ENCODE measurements around the gene ACTN3.
A peak's percentile ranks its signal among the peaks of the same experiment; 100 is the strongest.

Gene ACTN3

DNA sequence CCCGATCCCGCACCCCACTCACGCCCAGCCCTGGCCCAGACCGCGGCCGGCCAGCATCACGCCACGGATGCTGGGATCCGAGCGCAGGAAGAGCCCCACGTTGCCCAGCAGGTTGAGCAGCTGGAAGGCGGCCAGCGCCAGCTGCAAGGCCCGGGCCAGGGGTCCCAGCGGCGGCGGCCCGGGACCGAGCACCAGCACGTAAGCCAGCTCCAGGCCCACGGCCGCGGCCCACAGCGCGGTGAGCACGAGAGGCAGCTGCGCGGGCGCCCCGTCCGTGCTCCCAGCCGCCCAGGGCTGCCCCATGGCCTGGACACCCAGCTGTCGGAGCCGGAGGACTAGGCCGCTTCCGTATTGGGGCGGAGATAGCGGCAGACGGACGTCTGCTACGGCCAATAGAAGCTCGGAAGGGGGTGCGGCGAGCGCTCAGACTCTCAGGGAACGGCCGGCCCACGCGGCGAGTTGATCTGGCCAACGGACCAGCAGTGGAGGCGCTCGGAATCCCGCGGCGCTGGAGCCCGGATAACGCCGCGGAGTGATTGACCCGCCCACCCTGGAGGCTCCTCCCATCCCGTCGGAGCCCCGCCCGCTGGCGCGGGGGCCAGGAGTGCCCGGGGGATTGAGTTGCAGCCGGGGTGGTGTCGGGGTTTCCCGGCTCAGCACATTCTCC is 869 bp upstream of the ACTN3 start, which contains the start of gene ZDHHC24:
Gene ZDHHC24 (minus strand): TSS at position 348 of the 667 bp plus-strand sequence. CDS start 45 bp downstream, at position 303.
- peak; percentile 100 for DNase-seq

DNA sequence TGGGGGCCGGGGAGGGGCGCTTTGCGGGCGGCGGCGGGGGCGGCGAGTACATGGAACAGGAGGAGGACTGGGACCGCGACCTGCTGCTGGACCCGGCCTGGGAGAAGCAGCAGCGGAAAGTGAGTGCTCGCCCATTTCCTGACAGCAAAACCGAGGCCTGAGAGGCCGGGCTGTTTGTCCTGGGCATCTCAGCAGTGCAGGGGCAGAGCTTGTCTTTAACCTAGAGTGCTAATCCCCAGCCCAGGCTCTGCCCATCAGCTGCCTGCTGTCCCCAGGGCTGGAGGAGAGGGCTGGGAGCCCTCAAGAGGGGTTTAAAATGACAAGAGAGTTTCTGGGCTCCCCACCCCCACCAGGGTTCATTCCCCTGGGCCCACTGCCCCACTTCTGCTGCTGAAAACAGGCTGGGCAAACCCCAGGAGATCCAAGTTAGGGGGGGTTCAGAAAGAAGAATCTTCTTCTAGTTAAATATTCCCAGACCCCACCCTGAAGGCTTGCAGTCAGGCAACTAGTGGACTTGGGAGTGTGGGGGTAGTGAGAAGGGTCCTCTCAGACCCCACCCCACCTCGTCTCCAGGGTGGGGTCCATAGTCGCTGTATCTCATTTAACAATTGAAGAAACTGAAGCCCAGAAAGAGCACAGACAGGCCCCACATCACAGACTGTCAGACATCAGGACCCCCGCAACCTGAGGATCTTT is 411 bp downstream of the ACTN3 start:
- DNase-seq, result peak; percentile 53

DNA sequence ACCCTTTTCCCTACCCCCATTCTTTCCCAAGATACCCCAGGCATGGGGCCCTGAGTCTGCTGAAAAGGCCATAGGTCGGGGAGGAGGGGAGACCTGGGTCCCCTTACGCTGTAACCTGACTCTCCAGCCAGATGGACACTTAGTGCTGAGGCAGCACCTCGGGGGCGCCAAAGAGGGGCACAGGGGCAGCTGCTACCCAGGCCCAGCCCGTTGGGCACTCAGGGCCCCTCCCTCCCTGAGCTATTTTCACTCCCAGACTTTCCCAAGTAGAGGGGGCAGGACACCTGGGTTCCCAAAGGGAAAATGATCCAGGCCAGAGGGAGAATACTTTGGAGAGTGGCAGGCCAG is 933 bp downstream of the ACTN3 start:
- no peak for DNase-seq

DNA sequence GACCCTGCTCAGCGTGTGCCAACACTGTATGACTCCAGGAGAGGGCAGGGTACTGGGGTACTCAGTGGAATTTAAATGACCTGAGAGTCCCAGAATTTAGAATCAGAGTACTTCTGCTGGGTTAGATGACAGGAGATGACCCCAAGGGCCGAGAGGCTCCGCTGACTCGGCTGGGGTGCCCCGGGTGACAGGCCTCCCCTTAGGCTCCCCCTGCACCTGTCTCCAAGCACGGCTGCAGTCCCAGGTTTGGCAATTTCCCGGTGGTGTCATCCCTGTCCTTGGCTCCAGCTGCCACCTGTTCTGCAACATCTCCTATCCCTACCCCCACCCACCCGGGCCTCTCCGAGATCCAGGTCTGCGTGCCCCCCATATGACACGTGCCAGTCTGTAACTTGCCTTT is 1.3 kb downstream of the ACTN3 start:
- peak; percentile 46 for DNase-seq

DNA sequence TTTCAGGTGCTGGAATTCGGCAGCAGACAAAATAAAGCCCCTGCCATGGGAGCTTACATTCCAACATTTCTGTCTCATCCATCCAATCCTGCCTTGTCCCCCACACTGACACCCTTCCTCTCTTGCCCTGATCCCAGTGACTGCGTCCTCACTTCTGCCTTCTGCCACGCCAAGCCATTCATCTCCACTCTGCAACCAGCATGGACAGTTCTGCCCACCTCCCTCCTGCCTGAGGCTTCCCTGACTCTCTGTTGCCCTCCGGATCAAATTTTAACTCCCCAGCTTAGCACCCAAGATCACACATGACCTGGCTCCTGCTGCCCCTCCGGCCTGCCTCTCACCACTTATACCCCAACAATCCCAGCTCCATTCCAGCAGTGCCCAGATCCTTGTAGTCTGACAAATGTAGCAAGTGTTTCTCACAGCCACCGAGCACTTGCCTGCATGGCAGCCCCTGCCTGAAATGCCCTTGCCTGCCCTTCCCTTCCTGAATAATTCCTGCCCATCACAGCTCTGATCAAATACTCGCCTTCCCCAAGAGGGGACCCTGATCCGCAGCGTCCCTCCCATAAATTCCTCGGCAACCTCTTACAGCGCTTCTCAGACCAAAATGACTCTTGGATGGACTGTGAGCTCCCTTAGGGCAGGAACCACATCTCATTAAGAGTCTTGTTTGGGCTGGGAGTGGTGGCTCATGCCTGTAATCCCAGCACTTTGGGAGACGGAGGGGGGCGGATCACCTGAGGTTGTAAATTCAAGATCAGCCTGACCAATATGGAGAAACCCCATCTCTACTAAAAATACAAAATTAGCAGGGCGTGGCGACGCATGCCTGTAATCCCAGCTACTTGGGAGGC is 2.3 kb downstream of the ACTN3 start:
- peak; percentile 44 for DNase-seq

DNA sequence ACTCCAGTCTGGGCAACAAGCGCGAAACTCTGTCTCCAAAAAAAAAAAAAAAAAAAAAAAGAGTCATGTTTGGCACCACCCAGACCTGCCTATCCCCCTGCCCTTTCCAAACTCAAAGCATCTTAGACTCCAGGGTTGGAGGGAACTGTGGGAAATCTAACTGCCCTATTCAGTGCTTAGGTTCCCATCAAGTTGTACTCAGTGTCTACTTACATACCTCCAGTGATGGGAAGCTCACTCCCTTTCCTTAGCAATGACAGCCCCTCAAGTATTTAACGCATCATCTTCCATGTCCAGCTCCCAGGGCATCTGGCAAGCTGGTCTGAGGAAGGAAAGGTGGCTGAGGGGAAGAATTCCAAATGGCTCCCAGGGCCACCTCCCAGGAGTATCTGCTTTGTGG is 3.0 kb downstream of the ACTN3 start:
- DNase-seq, result no peak

DNA sequence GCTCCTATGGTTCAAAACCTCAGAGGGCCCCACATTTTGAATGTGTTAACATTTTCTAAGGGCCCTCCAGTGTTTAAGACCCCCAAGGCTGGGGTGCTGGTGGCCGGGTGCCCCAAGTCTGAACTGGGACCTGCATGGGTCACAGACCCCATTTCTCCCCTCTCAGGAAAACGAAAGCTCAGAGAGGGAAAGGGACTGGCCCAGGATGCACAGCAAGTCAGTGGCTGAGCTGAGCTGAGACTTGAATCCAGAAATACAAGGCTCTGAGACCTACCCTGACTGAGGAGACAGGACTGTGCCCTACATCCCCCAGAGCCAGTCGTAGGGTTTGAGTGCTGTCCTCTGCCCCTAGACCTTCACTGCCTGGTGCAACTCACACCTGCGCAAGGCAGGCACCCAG is 4.2 kb downstream of the ACTN3 start:
- DNase-seq, result no peak

DNA sequence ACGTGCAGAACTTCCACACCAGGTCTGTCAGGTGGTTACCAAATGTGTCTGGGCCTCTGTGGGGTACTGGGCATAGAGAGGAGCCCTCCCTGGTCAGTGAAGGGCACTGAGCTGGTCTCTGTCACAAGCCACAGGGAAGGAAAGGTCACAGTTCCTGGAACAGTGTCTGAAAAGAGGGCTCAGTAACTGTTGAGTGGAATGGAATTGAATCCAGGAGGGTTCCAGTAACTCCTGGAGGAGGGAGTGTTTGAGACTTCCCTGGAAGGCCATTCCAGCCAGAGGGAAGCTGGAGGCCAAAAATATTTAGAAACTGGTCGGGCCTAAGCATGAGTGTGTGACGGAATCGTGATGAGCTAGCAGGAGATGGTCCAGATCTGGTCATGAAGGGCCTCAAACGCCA is 7.9 kb downstream of the ACTN3 start:
- DNase-seq, result no peak

DNA sequence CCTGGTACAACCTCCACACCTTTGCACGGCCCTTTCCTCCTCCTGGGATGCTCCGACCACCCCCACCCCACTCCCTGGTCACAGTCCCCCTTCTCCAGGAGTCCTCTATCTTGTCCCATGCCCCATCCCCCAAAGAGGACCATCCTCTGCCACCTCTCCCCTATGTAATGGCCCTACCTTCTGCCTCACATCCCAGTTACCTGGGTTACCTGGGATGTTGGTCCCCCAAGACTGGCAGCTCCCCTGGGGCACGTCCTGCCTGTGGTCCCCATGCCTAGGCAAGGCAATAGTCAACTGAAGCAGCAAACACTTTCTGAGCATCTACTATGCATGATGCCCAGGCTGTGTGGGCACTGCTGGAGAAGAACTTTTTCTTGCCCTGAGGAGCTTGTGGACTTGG is 8.7 kb downstream of the ACTN3 start:
- DNase-seq, result no peak

DNA sequence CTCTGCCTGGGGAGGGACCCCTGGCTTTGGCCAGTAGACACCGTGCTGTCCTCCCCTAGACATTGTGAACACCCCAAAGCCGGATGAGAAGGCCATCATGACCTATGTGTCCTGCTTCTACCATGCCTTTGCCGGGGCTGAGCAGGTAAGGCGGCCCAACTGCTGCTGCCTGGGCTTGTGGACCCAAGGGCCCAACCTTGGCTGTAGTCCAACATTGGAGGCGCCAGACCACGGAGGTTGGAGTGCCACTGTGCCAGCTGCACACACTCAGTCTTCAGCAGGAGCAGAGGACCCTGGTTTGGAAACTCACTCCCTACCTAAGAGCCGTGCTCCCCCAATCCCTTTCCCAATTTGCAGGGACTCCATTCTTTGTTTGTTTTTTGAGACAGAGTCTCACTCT is 9.4 kb downstream of the ACTN3 start:
- DNase-seq, result no peak

DNA sequence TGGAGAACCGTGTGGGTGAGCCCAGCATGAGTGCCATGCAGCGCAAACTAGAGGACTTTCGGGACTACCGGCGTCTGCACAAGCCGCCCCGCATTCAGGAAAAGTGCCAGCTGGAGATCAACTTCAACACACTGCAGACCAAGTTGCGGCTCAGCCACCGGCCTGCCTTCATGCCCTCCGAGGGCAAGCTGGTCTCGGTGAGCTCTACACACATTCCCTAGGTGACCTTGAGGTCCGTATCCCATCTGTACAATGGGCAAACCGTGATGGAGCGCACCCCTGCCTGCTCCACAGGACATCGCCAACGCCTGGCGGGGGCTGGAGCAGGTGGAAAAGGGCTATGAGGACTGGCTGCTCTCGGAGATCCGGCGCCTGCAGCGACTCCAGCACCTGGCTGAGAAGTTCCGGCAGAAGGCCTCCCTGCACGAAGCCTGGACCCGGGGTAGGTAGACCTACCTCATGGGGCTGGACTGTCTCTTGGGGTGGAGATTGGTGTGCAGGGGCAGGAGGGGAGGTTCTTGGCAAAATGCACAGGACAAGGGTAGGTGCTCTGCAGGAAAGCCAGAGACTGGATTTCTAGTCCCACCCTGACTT is 11.1 kb downstream of the ACTN3 start:
- no peak for DNase-seq

DNA sequence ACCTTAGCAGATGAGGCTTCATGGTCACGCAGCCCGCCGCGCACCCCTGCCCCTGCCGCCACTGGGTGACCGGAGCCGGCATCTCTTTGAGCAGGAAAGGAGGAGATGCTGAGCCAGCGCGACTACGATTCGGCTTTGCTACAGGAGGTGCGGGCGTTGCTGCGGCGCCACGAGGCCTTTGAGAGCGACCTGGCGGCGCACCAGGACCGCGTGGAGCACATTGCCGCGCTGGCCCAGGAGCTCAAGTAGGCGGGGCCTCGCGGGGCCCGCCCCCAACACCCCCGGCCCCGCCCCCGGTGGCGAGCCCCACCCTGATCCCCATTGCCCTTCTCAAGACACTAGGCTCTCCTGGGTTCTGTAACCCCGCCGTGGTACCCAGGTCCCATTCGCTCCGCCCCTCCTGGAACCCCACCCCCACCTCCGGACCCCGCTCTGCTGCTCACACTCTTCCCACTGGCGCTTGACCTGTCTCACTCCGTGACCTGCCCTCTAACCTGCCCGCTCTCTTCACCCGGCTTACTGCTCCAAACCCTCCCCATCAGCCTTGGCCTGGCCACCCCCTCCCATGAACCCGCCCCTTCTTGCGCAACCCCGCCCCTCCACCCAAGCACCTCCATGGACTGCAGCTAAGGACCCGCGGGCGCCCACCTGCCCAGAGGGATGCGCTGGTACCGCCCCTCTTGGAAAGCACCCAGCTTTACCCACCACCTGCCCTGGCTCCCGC is 12.6 kb downstream of the ACTN3 start:
- no peak for DNase-seq

DNA sequence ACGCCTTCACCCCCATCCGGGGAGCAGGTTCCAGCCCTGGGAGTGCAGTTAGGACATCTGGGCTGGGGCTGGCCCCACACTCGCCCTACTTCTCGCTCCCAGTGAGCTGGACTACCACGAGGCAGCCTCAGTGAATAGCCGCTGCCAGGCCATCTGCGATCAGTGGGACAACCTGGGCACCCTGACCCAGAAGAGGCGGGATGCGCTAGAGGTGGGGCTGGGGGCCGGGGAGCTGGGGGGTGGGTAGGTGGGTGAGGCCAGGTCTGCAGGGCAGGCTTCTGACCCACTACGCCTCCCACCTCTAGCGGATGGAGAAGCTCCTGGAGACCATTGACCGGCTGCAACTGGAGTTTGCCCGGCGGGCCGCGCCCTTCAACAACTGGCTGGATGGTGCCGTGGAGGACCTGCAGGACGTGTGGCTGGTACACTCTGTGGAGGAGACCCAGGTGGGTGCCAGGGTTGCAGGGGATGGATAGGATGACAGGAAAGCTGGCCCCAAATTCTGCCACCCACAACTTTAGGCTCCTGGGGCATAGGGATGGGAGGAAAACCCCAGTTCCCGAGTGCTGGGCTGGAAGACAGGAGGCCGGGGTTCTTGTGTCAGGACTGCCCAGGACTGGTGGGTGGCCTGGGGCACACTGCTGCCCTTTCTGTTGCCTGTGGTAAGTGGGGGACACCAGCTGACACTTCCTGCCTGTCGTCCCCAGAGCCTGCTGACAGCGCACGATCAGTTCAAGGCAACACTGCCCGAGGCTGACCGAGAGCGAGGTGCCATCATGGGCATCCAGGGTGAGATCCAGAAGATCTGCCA is 13.4 kb downstream of the ACTN3 start:
- DNase-seq, result no peak

DNA sequence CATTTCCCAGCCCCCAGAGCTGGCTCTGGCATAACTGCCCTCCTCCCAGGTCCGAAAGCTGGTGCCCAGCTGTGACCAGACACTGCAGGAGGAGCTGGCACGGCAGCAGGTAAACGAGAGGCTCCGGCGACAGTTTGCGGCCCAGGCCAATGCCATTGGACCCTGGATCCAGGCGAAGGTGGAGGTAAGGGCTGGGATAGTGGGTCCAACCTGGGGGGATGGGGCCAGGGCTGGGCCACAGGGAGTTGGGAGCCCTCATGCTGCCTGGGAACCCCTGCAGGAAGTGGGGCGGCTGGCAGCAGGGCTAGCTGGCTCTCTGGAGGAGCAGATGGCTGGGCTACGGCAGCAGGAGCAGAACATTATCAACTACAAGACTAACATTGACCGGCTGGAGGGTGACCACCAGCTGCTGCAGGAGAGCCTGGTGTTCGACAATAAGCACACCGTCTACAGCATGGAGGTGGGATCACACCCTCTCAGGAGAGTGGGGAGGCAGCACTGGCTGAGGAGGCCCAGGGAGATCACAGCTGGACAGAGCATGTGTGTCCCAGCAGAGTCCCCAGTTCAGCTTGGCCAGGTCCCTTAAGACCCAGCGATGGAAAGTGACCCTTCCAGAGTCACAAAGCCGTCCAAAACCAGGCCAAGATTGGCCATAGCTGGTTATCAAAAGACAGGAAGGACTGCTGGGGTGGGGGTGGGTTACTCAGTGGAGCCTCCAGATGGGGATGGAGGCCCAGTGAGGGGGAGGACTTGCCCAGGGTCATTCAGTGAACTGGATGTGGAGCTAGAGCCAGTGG is 14.7 kb downstream of the ACTN3 start:
- DNase-seq, result peak; percentile 46

DNA sequence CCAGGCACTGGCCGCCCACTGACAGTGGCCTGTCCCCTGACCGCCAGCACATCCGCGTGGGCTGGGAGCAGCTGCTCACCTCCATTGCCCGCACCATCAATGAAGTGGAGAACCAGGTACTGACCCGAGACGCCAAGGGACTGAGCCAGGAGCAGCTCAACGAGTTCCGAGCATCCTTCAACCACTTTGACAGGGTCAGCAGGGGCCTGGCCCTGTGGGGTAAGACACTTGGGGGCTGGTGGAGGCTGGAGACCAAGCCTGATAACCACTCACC is 15.2 kb downstream of the ACTN3 start:
- peak; percentile 47 for DNase-seq

DNA sequence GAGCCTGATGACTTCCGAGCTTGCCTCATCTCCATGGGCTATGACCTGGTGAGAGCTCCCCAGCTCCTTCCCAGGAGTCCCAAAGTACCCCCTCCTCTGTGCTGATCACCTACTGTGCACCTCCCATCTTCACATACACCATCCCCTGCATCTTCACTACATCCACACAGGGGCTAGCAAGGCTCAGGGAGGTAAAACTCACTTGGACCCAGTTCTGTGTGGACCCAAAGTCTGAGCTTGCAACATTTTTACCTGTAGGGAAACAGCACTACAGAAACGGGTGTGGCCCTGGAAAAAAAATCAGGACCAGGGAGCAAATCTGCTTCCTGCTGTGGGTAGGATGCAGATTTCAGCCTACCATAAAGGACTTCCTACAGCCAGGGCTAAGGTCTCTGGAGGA is 15.6 kb downstream of the ACTN3 start:
- DNase-seq, result no peak

DNA sequence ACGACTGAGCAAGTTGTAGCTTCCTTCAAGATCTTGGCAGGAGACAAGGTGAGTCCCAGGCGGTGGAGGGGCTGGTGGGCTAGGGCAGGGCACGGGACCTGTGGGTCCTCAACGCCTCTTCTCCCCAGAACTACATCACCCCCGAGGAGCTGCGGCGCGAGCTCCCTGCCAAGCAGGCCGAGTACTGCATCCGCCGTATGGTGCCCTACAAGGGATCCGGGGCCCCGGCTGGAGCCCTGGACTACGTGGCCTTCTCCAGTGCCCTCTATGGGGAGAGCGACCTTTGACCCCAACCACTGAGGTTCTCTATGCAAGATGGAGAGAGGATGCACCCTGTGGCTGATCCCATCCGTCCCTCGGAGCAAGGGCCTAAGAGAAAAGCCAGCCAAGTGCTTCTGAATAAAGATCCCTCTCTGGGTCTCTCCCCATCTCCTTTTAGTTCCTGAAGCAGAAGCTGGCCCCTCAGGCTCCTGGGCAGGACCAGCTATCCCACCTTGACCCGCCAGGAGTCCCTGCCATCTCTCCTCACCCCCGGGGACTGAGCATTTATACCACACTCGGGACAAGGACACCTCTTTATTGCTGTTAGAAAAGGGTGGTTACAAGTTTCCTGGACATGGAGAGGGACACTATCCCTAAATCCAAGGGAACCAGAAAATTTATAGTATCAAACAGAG is 16.3 kb downstream of the ACTN3 start:
- DNase-seq, result peak; percentile 42

DNA sequence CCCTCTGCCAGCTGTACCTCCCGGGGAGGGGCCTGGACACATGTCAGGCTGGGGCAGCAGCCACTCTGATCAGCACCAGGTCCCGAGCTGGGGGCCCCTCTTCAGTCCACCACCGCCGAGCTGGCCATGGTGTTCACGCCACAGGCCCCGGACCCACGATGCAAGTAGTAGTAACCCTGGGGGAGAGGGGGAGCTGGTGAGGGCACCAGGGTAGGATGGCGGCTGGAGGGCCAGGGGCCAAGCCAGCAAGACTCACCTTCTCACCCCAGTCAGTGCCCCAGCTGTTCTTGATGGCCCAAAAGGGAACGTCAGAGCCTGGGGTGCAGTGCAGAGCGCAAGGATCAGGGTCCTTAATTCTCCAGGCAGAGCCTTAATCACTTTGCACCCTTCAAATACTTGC is 17.1 kb downstream of the ACTN3 start:
- DNase-seq, result no peak

DNA sequence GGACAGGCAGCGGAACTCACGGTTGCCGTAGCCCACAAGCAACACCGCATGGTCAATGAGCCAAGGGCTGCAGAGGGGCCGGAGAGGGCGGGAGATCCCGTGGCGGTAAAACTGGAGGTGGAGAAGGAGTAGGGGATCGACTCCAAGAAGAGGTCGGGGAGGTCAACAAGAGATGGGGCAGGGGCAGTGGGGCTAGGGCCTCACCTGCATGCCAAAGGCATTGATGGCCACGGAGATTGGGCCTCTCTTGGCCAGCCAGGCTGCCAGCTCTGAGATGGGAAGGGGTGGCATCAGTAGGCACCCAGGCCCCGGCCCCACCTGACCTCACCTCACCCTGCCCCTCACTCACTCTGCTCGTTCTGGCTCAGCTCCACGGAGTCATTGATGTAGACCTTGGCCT is 17.8 kb downstream of the ACTN3 start:
- DNase-seq, result no peak

DNA sequence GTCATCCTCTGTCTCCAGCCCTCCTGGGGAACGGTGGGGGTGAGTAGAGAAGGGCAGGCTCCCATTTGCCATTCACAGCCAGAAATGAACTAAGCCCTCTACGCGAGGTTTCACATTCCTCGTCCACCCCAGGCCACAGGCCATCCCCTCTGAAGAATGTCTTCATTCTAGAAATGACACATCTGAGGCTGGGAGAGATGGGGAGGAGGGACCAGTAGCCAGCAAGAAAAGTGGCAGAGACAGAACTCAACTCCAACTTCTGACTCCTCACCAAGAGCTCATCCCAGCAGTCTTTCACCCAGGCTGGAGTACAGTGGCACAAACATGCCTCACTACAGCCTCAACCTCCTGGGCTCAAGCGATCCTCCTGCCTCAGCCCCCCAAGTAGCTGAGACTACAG is 18.3 kb downstream of the ACTN3 start:
- DNase-seq, result no peak

DNA sequence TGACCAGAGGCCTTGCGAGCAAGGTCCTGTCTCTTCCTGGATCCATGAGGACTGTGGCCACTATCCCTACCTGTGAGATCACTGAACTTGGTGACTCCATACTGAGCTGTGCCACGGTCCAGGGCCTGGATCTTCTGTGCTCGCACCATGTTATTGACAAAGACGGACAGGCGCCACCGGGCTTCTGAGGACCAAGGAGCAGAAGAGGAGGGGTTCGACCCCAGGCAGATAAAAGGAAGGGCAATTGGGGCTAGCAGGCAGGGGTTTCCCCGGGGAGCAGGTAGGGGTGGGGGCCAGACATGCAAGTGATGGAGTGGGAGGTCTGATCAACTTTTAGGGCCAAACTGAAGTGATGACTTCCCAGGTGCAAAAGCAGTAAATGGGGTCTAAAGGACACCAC is 19.5 kb downstream of the ACTN3 start:
- no peak for DNase-seq

Measured in 8988T (cell line).